HEK293 (cell line): ENCODE data around the gene CKAP2L.

Source experiments
- ZNF169 ChIP-seq: fragments of 450-650 bp; formaldehyde crosslinking; IDR thresholded peaks from 2 replicates; pipeline ENCODE4 v1.5.1; 2016; ENCODE audit warnings: missing biosample characterization, missing genetic modification characterization
- ZNF707 ChIP-seq: fragments of 450-650 bp; formaldehyde crosslinking; IDR thresholded peaks from 2 replicates; pipeline ENCODE4 v1.5.1; 2016; ENCODE audit warnings: missing biosample characterization, missing genetic modification characterization
- ZNF76 ChIP-seq: fragments of 450-650 bp; formaldehyde crosslinking; IDR thresholded peaks from 2 replicates; pipeline ENCODE4; 2016; ENCODE audit warnings: low read depth, missing biosample characterization, missing genetic modification characterization, borderline replicate concordance
- TF ChIP-seq, protein P1 (sequence below): fragments of 450-650 bp; formaldehyde crosslinking; IDR thresholded peaks from 2 replicates; pipeline ENCODE4 v1.5.1; 2016; ENCODE audit warnings: missing biosample characterization, missing genetic modification characterization
- TF ChIP-seq, protein P2 (sequence below): fragments of 450-650 bp; formaldehyde crosslinking; IDR thresholded peaks from 2 replicates; pipeline ENCODE4 v1.5.1; 2017; ENCODE audit warnings: missing biosample characterization, missing genetic modification characterization
- TF ChIP-seq, protein P3 (sequence below): fragments of 450-650 bp; formaldehyde crosslinking; IDR thresholded peaks from 2 replicates; pipeline ENCODE4 v1.5.1; 2017; ENCODE audit warnings: missing biosample characterization, mild to moderate bottlenecking, missing genetic modification characterization, moderate library complexity

DNA sequence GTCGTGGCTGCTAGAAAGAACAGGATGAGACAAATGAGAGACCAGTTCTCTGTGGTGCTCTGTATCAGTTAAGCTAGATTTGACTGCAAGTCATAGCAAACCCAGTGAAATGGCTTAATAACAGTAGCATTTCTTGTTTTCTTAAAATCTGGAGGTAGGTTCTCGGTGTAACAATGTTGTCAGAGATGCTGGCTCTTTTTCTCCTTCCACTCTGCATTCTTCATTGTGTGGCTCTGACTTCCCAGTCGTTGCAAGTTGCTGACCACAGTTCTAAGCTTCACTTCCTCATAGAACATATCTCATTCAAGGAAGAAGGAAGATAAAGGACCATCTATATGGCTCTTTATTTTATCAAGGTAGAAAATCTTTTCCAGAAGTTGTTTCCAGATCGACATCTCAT, 7.9 kb upstream of the CKAP2L start:
- TF ChIP-seq ZNF76: no peak
- TF ChIP-seq, protein P1, sequence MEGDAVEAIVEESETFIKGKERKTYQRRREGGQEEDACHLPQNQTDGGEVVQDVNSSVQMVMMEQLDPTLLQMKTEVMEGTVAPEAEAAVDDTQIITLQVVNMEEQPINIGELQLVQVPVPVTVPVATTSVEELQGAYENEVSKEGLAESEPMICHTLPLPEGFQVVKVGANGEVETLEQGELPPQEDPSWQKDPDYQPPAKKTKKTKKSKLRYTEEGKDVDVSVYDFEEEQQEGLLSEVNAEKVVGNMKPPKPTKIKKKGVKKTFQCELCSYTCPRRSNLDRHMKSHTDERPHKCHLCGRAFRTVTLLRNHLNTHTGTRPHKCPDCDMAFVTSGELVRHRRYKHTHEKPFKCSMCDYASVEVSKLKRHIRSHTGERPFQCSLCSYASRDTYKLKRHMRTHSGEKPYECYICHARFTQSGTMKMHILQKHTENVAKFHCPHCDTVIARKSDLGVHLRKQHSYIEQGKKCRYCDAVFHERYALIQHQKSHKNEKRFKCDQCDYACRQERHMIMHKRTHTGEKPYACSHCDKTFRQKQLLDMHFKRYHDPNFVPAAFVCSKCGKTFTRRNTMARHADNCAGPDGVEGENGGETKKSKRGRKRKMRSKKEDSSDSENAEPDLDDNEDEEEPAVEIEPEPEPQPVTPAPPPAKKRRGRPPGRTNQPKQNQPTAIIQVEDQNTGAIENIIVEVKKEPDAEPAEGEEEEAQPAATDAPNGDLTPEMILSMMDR (tag by site-specific recombination): no peak
- TF ChIP-seq, protein P2, sequence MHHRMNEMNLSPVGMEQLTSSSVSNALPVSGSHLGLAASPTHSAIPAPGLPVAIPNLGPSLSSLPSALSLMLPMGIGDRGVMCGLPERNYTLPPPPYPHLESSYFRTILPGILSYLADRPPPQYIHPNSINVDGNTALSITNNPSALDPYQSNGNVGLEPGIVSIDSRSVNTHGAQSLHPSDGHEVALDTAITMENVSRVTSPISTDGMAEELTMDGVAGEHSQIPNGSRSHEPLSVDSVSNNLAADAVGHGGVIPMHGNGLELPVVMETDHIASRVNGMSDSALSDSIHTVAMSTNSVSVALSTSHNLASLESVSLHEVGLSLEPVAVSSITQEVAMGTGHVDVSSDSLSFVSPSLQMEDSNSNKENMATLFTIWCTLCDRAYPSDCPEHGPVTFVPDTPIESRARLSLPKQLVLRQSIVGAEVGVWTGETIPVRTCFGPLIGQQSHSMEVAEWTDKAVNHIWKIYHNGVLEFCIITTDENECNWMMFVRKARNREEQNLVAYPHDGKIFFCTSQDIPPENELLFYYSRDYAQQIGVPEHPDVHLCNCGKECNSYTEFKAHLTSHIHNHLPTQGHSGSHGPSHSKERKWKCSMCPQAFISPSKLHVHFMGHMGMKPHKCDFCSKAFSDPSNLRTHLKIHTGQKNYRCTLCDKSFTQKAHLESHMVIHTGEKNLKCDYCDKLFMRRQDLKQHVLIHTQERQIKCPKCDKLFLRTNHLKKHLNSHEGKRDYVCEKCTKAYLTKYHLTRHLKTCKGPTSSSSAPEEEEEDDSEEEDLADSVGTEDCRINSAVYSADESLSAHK (tag by site-specific recombination): no peak
- no peak for TF ChIP-seq ZNF707 (tag by site-specific recombination)
- TF ChIP-seq, protein P3, sequence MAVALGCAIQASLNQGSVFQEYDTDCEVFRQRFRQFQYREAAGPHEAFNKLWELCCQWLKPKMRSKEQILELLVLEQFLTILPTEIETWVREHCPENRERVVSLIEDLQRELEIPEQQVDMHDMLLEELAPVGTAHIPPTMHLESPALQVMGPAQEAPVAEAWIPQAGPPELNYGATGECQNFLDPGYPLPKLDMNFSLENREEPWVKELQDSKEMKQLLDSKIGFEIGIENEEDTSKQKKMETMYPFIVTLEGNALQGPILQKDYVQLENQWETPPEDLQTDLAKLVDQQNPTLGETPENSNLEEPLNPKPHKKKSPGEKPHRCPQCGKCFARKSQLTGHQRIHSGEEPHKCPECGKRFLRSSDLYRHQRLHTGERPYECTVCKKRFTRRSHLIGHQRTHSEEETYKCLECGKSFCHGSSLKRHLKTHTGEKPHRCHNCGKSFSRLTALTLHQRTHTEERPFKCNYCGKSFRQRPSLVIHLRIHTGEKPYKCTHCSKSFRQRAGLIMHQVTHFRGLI (tag by site-specific recombination): no peak
- TF ChIP-seq ZNF169 (tag by site-specific recombination): no peak
